ENCODE results near the gene COPG2.
A peak's percentile ranks its signal among the peaks of the same experiment; 100 is the strongest.

Gene COPG2

DNA sequence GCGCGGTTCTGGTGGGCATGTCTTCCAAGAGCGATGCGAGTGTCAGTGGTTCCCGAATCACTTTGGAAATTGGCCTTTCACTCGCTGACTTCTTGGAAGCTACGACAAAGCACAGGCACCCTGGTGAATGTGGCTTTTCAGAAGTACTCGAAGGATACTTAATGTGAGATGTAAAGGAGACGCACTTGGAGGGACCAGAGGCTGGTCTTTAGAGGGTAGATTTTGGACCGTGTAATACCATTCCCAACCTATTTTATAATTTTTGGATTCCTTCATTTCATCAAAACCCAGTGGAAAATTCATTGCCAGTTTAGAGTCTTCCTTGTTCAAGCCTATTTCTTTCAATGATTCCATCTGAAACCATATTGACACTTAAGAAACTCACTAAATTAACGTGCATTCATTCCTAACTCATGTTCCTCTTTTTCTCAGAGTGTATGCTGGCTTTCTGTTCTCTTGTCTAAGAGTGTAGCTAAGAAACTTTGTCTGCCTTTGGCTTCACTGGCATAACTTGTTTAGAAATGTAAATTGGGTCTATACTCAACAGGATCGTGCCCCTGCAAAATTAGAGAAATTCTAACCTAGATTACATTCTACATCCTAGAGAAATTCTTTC is 645 bp upstream of the COPG2 start:
- Histone ChIP-seq H3K9ac (ENCODE audit: low read length) (peak overlapping the region; percentile 74), H3K27ac (ENCODE audit: low read depth, low read length, poor library complexity, severe bottlenecking) (no peak overlapping the region), H3K36me3 (ENCODE audit: insufficient read depth, low read length) (peaks cover 15% of the 10 kb centered on the region; the same call in 1 of the 2 replicates)

GRCh38 chr7:130667593-130668257 is 823 bp downstream of the COPG2 start:
- Histone ChIP-seq H3K4me2 (ENCODE audit: low read length) (peak overlapping the region; percentile 75), H3K9me3 (ENCODE audit: low read length) (no peaks in the 10 kb centered on the region), H3K36me3 (ENCODE audit: insufficient read depth, low read length) (peaks cover 19% of the 10 kb centered on the region; the same call in 1 of the 2 replicates), H4K20me1 (ENCODE audit: insufficient read depth, low read length) (no peaks in the 10 kb centered on the region), H3K4me1 (ENCODE audit: insufficient read depth, low read length, severe bottlenecking) (peaks cover 20% of the 10 kb centered on the region), H3K79me2 (ENCODE audit: insufficient read depth, low read length) (no peaks in the 10 kb centered on the region), H3K9ac (ENCODE audit: low read length) (peak overlapping the region; percentile 88), H3F3A (ENCODE audit: insufficient read depth, low read length) (0 out of 2 replicates have a peak, but pooled peaks cover 4% of the 10 kb centered on the region), H2AFZ (ENCODE audit: low read length) (peak overlapping the region; percentile 86; the same call in 1 of the 2 replicates), H3K9me2 (ENCODE audit: low read depth, low read length) (no peaks in the 10 kb centered on the region), H3K27ac (ENCODE audit: low read depth, low read length, poor library complexity, severe bottlenecking) (no peak overlapping the region), H3K4me3 (ENCODE audit: low read depth, low read length, poor library complexity, severe bottlenecking) (peak overlapping the region; percentile 94), H3K27me3 (ENCODE audit: insufficient read depth, low read length) (no peaks in the 10 kb centered on the region)
- no peak for TF ChIP-seq CTCF (IDR thresholded peaks at IDR 0.05; ENCODE audit: low read length)
- TF ChIP-seq EZH2 (IDR thresholded peaks at IDR 0.05; ENCODE audit: borderline replicate concordance, low read length) = no peak

More for the DNA sequence above, 645 bp upstream of the COPG2 start:
- H3K4me2 ChIP-seq (ENCODE audit: low read length) = peak overlapping the region; percentile 72
- no peaks in the 10 kb centered on the region for H4K20me1 ChIP-seq (ENCODE audit: insufficient read depth, low read length)
- no peaks in the 10 kb centered on the region for H3K9me2 ChIP-seq (ENCODE audit: low read depth, low read length)
- H2AFZ ChIP-seq (ENCODE audit: low read length) = peak overlapping the region; percentile 77
- H3K9me3 ChIP-seq (ENCODE audit: low read length) = no peaks in the 10 kb centered on the region
- H3K27me3 ChIP-seq (ENCODE audit: insufficient read depth, low read length) = no peaks in the 10 kb centered on the region
- H3F3A ChIP-seq (ENCODE audit: insufficient read depth, low read length) = 0 out of 2 replicates have a peak, but pooled peaks cover 4% of the 10 kb centered on the region
- H3K4me3 ChIP-seq (ENCODE audit: low read depth, low read length, poor library complexity, severe bottlenecking) = peak overlapping the region; percentile 94
- H3K4me1 ChIP-seq (ENCODE audit: insufficient read depth, low read length, severe bottlenecking) = peaks cover 20% of the 10 kb centered on the region
- H3K79me2 ChIP-seq (ENCODE audit: insufficient read depth, low read length) = no peaks in the 10 kb centered on the region
- TF ChIP-seq CTCF (IDR thresholded peaks at IDR 0.05; ENCODE audit: low read length) = no peak
- TF ChIP-seq EZH2 (IDR thresholded peaks at IDR 0.05; ENCODE audit: borderline replicate concordance, low read length) = no peak

DNA sequence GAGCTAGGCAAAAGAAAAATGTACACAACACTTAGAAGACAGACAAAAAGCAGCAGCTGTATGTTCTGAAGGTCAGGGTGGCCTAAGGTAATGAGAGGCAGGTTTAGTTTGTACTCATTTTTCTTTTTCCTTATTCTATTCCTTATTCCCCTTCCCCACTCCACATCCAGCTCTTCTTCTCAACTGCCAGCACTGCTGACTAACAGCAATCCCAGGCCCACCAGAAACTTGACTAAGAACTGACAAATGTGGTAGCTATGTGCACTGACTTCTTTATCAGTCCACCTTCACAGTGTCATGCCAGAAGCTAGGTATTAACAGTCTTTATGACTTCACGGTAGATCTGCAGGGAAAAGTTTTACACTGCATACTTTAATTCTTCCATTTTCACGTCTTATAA is 6.1 kb downstream of the COPG2 start:
- Histone ChIP-seq H3F3A (ENCODE audit: insufficient read depth, low read length) (0 out of 2 replicates have a peak, but pooled peaks cover 4% of the 10 kb centered on the region), H3K79me2 (ENCODE audit: insufficient read depth, low read length) (no peaks in the 10 kb centered on the region), H3K36me3 (ENCODE audit: insufficient read depth, low read length) (peaks cover 46% of the 10 kb centered on the region), H3K27ac (ENCODE audit: low read depth, low read length, poor library complexity, severe bottlenecking) (no peak overlapping the region), H3K4me1 (ENCODE audit: insufficient read depth, low read length, severe bottlenecking) (peaks cover 5% of the 10 kb centered on the region), H3K4me2 (ENCODE audit: low read length) (no peak overlapping the region), H3K9me3 (ENCODE audit: low read length) (no peaks in the 10 kb centered on the region), H3K9me2 (ENCODE audit: low read depth, low read length) (no peaks in the 10 kb centered on the region), H3K4me3 (ENCODE audit: low read depth, low read length, poor library complexity, severe bottlenecking) (no peak overlapping the region), H3K9ac (ENCODE audit: low read length) (no peak overlapping the region), H3K27me3 (ENCODE audit: insufficient read depth, low read length) (no peaks in the 10 kb centered on the region), H4K20me1 (ENCODE audit: insufficient read depth, low read length) (no peaks in the 10 kb centered on the region), H2AFZ (ENCODE audit: low read length) (no peak overlapping the region)
- TF ChIP-seq CTCF (IDR thresholded peaks at IDR 0.05; ENCODE audit: low read length) = no peak
- TF ChIP-seq EZH2 (IDR thresholded peaks at IDR 0.05; ENCODE audit: borderline replicate concordance, low read length) = no peak

Data from OCI-LY1 (cell line).